GM21723 (cell line): ENCODE measurements around the gene ZNF362.

Experiments
- ATAC-seq: cut with Tn5 transposase; IDR thresholded peaks from one replicate; pipeline ENCODE4 v1.9.1; 2021; ENCODE audit warnings: mild to moderate bottlenecking, moderate library complexity; ENCODE audit not compliant: unreplicated experiment

Gene ZNF362

GRCh38 chr1:33244143-33244808 lies 12.0 kb upstream of the ZNF362 start:
- no peak for ATAC-seq

DNA sequence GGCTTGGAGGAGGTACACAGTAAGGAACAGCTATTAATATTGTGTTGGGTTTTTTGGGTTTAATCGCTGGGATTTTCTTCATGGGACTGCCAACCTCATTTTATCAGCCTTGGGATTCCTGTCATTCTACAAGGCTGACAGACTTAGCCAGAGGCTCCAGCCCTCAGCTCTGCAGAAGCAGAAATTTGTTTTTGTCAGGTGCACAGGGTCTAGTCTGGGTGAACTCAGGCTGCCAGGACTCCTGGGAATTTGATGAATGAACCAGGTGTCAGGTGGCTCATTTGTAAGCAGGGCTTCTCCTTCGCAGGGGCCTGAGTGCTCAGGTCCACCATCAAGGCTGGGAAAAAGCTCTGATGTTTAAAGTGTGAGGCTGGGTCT lies 11.5 kb upstream of the ZNF362 start:
- ATAC-seq: no peak

GRCh38 chr1:33246171-33246570 lies 10.1 kb upstream of the ZNF362 start:
- ATAC-seq: no peak

- ATAC-seq: no peak
Measured at GRCh38 chr1:33247545-33247944, 8.7 kb upstream of the ZNF362 start.

DNA sequence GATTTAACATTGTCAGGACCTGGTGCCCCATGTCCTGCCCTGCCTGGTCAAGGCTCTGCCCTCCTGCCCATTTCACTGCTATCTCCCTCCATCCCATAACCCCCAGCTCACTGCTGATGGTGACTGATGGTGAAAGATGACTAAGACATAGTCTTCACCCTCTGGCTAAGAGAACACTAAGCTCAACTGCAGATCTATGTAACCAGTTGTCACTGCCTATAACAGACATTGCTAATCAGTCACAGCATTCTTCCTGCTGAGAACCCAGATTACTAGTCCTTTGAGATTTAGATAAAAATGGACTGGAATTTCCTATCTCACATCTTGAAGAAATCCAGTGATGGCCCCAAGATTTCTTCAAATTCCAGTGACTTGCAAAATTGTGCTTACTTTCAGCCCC lies 8.0 kb upstream of the ZNF362 start:
- ATAC-seq: no peak

- no peak for ATAC-seq
Measured at GRCh38 chr1:33249422-33249821, 6.9 kb upstream of the ZNF362 start.

DNA sequence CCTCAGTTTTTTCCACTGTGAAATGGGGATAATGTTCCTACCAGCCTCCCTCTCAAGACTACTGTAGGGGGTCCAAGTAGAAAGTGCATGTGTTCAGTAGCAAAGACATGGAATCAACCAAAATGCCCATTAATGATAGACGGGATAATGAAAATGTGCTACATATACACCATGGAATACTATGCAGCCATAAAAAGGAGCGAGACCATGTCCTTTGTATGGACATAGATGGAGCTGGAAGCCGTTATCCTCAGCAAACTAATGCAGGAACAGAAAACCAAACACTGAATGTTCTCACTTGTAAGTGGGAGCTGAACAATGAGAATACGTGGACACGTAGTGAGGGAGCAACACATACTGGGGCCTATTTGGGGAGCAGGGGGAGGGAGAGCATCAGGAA lies 6.1 kb upstream of the ZNF362 start:
- no peak for ATAC-seq

DNA sequence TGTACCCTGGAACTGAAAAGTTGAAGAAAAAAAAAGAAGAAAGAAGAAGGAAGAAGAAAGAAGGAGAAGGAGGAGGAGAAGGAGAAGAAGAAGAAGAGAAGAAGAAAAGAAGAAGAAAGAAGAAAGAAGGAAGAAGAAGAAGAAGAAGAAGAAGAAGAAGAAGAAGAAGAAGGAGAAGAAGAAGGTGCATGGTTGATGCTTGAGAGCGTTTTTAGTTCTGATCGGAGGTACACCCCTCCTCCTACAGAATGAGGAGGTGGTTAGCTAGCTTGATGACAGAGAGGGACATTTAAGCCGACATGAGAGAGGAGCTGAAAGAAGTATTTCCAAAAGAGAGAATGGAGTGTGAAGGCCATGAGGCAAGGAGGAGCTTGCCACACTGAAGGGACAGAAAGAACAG lies 5.6 kb upstream of the ZNF362 start:
- ATAC-seq: no peak

DNA sequence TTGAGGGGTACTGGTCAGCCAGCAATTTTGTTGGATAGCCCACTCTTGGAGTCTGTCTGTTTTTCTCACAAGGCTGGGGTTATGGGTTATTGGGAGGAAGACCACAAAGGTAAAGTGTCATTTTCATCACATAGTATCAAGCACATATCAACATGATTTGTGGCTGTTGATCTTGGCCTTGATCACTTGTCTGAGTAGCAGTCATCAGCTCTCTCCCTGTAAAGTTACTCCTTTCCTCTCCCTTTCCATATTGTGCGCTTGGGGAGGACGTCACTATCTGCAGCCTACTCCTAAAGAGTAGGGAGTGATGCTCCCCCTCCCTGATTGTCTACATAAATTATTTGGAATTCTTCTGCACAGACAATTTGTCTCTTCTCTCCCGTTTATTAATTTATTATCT lies 1.8 kb upstream of the ZNF362 start:
- ATAC-seq: no peak

DNA sequence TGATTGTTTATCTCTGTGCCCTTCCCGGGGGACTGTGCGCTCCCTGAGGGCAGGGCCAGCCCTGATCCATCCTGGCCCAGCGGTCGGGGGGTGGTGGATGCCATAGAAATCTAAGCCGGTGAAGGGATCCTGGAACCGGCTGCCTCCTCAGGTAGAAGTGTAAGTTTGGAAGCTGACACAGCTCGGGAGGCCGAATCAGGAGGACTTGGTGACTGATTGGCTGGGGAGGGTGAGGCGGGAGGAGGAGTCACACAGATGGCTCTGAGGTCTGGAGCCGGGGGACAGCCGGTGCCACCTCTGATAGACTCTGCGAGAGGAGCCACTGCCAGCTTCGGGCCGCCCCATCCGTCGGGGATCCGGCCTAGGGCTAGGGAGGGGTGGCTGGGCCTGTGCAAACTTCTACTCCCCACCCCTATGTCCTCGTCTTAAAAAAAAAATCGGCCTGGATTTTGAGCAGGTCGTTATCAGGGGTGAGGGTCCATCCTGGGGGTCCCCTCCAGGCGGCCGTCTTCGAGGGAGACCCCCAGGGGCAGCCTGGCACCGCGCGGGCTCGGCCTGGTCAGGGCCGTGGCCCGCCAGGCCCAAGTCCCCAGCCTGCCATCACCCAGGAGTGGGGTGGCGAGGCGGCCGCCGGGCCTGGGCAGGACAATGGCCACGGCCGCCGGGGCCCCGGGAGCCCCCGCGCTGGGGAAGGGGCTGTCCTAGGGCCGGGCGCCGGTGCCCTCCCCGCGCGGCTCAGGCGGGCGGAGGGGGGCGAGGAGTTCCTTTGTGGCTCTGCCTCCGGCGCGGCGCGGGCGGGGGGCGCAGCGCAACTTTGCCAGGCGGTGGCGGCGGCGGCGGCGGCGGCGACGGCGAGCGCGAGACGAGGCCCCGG lies 708 bp upstream of the ZNF362 start:
- no peak for ATAC-seq

- ATAC-seq: no peak
Measured at GRCh38 chr1:33256221-33256470, 146 bp upstream of the ZNF362 start.

- no peak for ATAC-seq
Measured at GRCh38 chr1:33257207-33257771, 997 bp downstream of the ZNF362 start.

DNA sequence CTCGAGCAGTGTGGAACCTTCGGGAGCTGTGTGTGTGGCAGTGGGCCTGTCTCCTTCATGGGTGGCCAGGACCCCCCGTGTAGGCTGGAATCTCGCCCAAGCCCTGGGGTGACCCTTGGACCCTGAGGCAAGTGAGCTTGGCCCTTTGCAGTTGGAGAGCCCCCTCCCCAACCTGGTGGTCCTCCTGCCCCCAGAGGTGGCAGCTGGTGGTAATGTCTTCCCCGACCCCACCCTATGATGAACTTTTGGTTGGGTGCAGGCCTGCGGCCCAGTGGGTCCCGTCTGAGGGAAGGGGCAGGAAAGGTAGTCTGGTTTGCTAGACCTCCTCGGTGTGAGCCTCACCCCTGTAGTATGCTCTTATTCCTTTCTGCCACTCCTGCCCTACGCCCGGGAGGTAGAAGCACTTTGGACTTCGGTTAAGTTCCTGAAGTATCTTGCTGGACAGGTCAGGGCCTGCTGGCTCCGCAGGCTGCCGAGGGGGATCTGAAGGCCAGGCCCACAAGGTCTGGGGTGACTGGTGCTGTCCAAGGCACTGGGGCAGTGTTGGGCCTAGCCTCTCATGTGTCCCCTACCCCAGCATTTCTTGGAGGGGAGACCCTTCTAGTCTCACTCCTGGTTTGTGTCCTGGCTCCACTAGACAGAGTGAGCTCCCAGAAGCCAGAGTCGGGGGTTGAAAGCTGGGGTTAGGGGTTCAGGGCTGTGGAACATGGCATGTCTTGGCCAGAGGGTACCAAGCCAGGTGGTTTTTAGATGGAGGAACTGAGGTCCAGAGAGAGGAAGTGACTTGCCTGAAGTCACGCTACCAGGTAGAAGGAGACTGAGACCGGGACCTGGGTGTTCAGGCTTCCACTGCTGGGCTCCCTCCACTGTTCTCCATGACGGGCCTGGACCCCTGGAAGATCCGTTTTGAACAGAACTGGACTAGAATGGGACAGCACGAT lies 1.8 kb downstream of the ZNF362 start:
- ATAC-seq: no peak

DNA sequence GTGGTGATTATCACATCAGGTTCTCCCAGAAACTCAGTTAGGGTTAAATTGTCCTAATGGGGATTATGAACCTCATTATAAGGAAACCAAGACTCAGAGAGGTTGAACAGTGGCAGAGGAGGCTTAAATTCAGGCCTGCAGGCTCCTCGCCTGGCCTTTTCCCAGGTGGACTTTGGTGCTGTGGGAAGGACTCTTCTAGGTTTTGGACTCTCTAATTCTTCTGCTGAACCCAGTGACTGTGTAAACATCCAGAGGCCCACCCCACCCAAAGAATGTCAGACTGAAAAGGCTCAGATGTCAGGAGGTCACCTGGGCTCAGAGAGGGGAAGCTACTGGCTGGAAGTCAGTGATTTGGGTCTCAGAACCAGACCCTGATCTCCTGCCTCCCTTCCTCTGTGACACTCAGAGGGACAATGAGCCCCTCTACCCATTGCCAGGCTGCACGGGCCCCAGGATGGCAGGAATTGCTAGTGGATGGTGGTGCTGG lies 2.5 kb downstream of the ZNF362 start:
- ATAC-seq: no peak

GRCh38 chr1:33259879-33260278 lies 3.6 kb downstream of the ZNF362 start:
- ATAC-seq: no peak

DNA sequence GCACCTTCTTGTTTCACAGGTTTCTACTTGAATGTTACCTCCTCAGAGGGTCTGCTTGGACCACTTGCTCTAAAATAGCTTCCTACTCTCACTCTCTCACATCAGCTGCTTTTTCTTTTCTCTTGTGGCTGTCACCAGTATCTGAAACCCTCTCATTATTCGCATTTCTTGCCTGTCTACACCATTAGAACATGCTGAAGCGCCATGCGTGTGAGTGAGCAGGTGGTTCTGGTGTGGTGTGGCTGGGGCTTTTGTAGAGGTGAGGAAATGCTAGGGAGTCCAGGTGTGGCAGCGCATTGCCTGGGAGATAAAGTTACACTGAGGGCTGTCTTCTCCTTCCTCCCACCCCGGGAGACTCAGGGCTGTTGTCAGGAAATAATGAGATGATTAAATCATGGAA lies 4.1 kb downstream of the ZNF362 start:
- ATAC-seq: no peak

DNA sequence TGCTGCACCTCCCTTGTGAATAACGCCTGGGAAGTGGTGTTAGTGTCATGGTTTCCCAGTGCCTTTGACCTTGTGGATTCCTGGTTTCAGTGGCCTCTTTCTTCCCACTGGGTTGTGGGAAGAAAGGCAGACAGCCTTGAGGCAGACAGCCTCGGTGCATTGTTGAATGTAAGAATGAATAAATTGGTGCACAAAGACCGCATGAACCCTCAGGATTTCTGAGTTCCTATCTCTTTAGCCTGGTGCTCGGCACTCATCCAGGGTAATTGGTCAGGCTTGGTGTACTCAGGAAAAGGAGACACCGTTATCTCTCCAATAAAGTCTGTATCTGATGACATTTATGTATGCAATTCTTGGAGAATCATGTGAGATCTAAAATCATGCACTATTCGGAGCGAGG lies 5.1 kb downstream of the ZNF362 start:
- no peak for ATAC-seq

GRCh38 chr1:33263890-33264504 lies 7.7 kb downstream of the ZNF362 start:
- no peak for ATAC-seq

DNA sequence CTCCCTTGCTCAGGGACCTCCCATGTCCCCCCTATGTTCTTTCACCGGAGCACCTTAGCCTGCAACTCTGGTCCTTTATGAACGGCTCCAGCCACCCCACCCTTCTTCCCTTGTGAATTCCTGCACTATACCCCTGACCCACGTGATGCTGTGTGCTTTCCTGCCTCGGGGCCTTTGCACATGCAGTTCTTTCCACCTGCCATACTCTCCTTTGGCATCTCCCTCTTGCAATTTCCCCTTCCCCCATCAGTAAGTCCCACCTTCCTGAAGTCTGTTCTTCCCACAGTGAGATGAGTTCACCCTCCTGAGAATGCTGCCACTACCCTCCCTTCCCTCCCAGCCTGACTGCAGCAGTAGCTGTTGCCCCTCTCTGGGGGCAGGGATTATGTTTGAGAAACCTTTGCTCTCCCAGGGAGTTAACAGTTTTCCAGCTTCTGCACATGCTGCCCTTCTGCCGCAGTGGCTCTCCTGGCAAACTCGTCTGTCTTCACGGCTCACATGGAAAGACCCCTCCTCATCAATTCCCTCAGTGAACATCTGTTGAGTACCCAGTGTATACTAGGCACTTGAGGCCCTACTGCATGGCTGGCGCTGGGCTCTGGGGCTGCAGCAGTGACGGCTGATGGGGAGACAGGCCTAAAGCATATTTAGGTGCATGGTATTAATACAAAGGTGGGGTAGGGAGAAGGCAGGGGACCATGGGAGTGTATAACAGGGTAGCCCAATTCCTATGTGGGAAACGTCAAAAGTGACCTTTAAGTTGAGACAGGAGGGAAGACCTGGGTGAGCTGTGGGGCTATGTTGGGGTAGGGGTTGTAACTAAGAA lies 9.7 kb downstream of the ZNF362 start:
- ATAC-seq: no peak

GRCh38 chr1:33266766-33267165 lies 10.5 kb downstream of the ZNF362 start:
- no peak for ATAC-seq
